H4 (cell line): ENCODE results near the gene MNT. TPM values are rescaled to one million over a fixed set of nuclear protein-coding genes. Genes with fewer than 3 reads are reported as not detected.

ENCODE experiments used
- DNase-seq: peaks from one replicate; pipeline ENCODE4 v3.0.0-alpha.2; 2015; ENCODE audit warnings: low spot score
- total RNA-seq: library from RNA; depleted of rRNA; stranded (reverse); fragments of >200 nt; shearing (Covaris generic); gene quantifications from 2 replicates; pipeline ENCODE4 v1.2.3, GENCODE V29; 2014

Gene MNT
- total RNA-seq, 1 experiment from 2014 or later, result 1.5 TPM

DNA sequence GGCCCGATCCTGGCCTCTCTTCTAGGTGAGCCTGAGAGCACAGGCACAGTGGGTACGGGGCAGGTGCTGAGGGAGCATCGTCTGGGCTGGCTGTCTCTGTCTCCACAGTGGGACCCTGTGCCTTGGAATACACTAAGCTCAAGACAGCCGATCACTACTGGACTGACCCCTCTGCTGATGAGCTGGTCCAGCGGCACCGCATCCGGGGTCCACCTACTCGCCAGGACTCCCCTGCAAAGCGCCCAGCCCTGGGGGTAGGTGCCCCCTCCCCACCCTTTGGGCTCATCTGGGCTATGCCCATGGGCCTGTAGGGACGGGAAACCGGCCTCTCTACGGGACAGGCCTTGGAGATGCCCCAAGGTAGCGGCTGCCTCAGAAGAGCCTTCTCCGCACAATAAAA, 38.0 kb downstream of the MNT start:
- DNase-seq, result no peak

DNA sequence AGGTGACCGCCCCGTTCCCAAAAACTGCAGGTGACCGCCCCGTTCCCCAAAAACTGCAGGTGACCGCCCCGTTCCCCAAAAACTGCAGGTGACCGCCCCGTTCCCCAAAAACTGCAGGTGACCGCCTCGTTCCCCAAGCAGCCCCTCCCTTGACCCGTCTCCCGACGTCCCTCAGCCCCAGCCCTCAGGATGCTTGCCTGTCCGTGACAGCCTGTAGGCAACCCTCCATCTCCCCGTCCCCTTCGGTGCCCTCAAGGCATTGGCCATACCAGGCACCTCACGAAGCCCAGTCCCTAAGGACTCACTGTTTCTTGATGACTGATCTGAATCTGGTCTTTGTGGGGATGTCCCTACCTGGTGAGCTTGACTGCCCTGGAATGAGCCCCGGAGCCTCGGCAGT, 38.4 kb downstream of the MNT start:
- DNase-seq, result no peak

DNA sequence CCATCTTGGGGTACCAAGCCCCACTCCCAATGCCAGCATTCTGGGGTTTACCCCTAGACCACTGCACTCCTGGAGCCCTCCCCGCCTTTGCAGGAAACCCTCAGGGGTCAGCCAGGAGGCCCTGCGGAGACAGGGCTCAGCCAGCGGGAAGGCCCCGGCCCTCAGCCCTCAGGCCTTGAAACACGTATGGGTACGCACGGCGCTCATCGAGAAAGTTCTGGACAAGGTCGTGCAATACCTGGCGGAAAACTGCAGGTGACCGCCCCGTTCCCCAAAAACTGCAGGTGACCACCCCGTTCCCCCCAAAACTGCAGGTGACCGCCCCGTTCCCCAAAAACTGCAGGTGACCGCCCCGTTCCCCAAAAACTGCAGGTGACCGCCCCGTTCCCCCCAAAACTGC, 38.8 kb downstream of the MNT start:
- DNase-seq, result no peak

DNA sequence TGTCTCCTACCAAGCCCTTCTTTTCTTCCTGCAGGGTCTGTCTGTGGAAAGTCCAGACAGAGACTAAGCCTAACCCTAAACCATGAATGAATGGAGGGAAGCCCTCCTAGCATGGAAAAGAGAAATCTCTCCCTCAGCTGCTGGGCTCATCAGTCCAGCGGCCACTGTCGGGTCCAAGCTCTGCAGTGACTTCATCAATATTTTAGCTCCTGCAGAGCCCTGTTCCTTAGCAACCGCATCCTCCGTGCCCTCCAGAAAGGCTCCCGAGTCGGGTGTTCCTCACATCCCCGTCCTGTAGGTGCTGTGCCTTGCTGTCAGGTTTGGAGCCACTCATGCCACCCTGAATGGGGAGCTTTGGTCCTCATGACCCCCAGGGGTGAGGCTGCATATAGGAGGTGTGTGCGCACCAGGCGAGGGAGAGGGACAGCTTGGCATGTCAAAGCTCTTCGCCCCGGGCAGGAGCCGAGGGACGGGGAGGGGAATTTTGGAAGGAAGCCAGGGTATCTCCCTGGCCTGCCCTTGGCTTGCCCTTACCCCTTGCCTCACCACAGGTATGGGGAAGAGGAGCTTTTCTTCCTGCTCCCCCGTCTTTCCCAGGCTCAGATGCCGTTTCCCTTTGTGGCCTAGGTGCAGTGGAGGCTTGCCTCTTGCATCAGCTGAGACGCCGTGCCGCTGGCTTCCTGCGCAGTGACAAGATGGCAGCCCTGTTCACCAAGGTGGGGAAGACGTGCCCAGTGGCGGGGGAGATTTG, 39.7 kb downstream of the MNT start:
- no peak for DNase-seq

DNA sequence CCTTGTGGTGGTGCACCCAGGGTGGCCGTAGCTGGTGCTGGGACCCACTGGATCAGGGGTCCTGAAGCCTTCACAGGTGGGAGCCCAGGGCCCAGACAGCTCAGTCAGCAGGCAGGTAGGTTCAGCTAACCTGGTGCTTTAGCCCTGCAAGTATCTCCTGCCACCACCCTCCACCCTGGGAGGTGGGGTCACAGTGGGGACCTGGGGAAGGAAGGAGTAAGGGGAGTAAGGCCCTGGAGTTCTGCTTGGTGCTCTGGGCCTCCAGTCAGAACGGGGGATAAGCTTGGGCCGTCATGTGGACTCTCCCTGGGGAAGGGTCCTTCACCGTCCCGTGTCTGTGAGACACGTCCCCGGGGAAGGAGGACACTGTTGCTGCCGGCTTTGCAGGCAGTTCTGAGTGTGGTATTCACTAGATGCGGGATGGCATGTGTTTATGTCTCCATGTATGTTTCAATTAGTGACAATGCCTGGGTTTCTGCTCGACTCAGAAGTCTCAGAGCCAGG, 42.9 kb downstream of the MNT start:
- DNase-seq, result no peak

DNA sequence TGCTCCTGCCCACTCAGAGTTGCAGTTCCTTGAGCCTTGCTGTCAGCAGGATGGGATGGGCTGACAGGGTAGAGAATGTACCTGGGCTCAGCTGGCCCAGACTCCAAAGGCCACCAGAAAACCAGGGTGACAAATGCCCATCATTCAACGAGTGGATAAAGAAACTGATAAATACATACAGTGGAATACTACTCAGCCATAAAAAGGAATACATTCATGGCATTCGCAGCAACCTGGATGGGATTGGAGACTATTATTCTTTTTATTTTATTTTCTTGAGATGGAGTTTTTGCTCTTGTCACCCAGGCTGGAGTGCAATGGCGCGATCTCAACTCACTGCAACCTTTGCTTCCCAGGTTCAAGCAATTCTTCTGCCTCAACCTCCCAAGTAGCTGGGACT, 43.6 kb downstream of the MNT start:
- no peak for DNase-seq

DNA sequence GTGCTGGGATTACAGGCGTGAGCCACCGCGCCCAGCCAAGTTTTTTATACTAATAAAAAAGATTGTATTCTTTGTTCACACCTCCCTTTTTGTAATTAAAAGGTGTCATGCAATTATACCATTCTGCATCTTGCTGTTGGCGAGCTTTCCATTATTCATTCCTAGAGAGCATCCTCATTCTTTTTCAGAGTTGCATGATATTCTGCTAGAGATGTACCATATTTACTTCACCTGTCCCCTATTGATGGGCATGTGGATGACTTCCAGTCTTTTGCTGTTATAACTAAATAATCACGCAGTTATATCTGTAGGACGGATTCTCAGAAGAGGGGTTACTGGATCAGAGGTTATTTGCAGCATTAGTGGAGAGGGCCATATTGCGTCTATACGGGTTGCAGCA, 46.5 kb downstream of the MNT start:
- DNase-seq, result no peak

DNA sequence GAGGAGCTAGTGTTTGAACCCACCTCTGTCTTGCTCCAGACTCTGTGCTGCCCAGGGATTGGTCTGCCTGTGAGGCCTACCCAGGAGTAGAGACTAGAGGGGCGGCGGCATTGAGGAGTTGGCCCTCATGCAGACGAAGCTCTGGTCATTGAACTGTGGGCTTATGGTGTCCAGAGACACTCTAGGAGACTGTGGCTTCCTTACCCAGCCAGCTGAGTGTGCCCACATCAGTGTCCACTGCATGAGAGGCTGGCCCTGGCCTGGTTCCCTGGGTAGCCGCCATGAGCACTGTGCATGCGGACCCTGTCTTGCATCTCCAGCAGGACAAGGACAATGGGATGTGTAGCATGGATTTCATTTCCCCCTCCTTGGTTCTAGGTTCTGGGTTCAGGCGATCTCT, 49.6 kb downstream of the MNT start:
- DNase-seq, result no peak

DNA sequence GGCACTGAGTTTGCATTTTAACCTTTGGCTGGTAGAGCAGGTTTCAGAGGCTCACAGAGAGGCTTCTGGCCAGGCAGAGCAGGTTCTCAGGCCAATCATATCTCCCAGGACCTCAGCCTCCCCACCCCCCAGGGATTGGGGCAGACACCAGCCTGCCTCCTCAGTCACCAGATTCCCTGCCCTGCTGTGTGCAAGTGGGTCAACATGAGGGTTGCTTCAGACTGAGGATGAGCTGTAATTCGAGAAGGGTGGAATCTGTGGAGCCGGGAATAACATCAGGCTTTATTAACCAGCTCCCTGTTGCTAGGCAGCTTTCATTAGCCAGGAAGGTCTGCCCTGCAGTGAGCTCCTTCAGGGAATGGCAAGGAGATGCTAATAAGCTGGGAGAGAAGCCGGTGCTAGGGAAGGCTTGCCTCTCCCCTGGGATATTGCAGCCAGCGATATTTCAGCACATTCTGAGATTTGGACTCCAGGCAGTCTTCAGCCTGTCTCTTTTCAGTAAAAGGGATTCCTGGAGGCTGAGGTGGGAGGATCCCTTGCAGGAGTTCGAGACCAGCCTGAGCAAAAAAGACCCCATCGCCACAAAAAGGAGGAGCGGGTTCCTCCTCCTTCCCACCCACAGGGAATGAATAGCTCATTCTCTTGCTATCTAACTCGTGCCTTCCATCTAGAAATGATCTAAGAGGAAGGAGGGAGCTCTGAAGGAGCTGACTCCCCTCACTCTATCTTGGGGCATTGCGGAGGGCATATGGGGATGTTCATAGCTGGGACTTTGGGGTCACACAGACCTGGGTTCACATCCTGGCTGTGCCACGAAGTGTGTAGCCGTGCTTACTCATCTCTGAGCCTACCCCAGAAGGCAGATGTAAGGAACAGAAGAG, 52.8 kb downstream of the MNT start:
- no peak for DNase-seq

DNA sequence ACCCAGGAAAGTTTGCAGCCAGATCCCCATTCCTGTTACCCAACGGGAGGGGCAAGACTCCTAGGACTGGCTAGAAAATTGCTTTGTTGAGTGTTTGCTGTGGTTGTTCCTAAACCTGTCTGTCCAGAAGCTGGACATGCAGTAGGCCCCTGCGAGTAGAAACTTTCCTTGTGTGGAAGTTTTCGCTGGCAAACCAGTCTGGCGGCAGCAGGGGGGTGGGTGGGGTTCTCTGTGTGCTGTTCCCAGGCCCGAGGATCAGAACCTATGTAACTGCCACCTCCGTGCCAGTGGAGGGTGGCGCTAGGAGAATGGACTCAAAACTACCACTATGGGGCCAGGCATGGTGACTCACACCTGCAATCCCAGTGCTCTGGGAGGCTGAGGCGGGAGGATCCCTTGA, 54.4 kb downstream of the MNT start:
- DNase-seq, result no peak

DNA sequence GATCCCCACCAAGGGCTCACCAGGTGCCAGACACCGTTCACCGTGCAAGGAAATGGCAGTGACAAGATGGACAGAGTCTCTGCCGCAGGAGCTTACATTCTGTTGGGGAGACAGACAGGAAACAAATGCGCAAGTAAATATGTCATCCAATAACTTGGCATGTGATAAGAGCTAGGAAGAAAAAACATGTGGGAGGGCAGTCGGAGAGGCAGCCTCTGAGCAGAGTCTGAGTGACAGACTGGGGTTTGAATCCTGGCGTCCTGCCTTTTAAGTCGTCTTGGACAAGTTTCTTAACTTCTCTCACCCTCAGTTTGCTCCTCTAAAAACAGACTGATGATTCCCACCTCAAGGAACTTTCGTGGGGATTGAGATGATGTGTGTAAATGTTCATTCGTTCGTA, 56.3 kb downstream of the MNT start:
- DNase-seq, result no peak

DNA sequence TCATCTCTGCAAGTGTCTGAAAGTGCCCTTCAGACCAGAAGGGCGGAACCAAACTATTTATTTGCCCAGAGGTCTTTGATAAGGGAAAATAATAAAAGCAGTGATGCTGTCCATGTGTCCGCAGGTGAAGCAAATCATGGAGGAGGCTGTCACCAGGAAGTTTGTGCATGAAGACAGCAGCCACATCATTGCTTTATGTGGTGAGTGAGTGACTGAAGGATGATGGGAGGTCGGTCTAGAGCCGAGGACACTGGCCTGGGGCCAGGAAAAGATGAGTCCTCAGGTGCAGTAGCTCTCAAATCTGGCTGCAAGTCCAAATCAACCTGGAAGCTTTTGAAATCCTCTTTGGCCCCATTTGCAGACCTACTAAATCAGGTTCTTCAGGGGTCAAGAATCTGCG, 57.4 kb downstream of the MNT start:
- DNase-seq, result no peak

DNA sequence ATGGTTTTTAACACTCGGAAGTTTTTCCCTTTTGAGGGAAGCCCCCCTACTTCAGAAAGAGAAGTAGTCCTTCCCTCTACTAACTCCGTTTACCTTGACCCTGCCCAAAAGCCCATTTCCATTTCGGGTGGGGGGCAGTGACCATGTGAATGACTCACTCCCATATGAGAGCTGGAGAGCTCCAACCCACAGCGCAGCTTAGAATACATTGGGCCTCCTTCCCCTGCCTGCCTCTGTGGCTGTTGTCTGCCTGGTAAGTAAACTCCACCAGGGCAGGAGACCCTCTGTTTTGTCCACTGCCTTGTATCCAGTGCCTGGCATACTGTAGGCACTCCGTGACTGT, 62.6 kb downstream of the MNT start:
- no peak for DNase-seq

DNA sequence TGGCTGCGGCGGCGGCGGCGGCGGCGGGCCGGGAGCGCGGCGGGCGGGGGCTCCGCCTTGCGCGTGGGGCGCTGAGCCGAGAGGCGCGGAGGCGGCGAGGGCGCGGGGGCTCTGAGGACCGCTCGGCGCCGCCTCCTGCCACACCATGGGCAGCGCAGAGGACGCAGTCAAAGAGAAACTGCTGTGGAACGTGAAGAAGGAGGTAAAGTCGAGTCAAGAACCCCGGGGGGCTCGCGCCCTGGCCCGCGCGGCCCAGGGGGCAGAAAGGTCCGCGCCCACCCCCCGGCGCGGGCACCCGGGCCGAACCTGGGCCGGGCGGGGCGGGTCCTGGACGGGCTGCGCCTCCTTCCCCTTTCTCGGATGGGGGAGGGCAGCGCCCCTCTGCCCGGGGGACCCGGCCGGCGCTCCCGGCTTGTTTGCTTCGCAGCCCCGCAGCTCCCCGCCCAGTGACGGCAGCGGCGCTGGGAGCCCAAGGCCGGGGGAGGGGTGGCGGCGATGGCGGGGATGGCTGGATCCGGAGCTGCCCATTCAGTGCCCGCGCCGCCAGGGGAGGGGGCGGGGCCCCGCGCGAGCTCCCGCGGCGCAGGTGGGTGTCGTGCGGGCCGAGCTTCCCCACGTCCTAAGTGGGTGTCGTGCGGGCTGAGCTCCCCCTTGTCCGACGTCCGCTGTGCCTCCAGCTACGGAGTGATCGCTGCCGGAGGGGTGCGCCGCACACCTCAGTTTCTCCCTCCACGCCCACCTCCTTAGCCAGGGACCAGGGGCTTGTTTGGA, 63.1 kb downstream of the MNT start:
- DNase-seq, result no peak

DNA sequence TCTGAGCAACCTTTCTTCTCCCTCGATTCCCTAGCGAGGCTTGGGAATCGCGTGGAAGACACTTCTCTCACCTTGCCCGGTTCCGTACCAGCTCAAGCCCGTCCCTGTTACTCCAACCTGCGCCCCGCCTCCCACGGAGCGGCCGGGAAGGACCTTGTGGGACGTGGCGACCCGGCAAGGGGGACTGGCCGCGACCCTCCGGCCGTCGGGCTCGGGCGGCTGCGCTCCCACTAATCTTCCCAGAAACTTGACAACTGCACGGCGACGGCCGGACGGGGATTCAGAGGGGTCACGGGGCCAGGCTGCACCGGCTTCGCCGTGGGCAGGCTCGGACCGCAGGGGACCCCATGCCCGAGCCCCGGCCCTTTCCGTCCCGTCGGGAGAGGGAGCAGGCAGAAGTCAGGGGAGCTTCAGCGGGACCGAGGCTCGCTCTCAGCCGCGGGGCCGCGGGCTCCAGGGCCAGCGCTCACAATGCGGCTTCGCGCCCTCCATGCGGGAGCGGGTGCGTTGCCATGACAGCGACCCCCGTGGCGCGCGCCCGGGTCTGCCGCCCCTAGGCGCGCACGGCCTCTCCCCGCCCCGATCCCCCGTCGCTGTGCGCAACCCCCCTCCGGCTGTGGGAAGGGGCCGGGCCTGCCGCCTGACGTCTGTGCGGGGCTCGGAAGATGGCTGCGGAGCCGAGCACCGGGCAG, 63.9 kb downstream of the MNT start, which contains the start of gene SGSM2:
Gene SGSM2, plus strand, starts transcription at position 650 of the 692 bp plus-strand sequence. CDS start 188 bp downstream, outside the sequence.
- no peak for DNase-seq

DNA sequence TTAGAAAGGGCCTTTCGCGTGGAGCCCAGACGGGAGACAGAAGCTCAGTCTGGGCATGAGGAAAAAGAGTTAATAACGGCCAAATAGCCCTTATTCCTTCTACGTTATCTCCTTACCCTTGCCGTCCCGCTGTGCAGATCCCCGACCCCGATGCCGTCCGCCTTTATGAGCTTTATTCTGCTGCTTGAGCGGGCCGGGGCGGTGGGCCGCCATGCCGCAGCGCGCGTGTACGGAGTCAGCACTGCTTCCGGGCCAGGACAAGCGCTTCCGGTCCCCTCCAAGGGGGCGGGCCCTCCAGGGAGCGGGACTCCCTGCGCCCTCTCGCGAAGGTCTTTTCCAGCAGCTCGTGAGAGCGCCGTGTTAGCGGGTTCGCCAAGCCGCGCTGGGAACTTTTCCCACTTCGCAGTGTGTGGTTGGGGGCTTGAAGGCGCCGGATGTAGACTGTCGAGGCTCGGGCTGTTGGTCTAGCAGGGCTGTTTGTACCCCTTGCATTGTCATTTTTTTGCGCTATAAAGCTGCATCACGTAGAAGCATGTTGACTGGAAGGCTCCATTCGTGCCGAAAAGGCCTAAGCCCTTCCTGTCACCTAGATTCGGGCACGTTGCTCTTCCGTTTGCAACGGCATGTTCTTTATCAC, 64.5 kb downstream of the MNT start, which contains the start of gene TSR1:
Gene TSR1, minus strand, starts transcription at position 243 of the 637 bp plus-strand sequence. Its CDS starts 30 bp downstream, at position 213.
- peak; percentile 76 for DNase-seq

DNA sequence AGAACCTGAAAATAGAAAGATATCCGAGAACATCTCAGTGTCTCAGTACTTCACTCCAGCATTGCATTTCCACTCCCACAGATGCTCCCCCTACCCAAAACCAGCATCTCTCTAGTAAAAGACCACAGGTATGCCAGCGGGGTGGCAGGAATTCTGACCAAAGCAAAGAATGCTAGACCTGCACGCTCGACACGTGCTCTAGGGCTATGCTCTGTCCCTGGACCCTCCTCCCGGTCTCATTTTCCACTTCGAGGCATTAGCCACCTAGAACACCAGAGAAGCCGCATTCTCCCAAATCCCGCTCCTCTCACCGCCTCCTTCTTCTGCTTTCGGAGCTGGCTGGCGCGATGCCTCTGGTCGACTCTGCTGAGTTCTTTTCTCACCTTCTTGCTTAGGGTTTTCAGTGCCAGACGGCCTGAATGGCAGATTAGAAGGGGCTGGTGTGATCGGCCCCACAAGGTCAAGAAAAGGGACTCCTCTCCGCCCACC, 65.1 kb downstream of the MNT start:
- DNase-seq, result no peak
